BLaER1 (cell line): ENCODE measurements around the gene LMO1.

Source experiments
- H3K27ac ChIP-seq: shearing (Covaris generic); formaldehyde crosslinking; 2 replicates; pipeline ENCODE4 v1.8.1; 2022
- H3K27me3 ChIP-seq: shearing (Covaris generic); formaldehyde crosslinking; 2 replicates; pipeline ENCODE4 v1.8.1; 2022
- H3K36me3 ChIP-seq: shearing (Covaris generic); formaldehyde crosslinking; 2 replicates; pipeline ENCODE4 v1.8.1; 2022
- H3K4me1 ChIP-seq: shearing (Covaris generic); formaldehyde crosslinking; 2 replicates; pipeline ENCODE4 v1.8.1; 2022
- H3K4me2 ChIP-seq: shearing (Covaris generic); formaldehyde crosslinking; 2 replicates; pipeline ENCODE4 v1.8.1; 2022
- H3K4me3 ChIP-seq: shearing (Covaris generic); formaldehyde crosslinking; 2 replicates; pipeline ENCODE4 v1.8.1; 2022
- H3K9ac ChIP-seq: shearing (Covaris generic); formaldehyde crosslinking; 2 replicates; pipeline ENCODE4 v1.8.1; 2022
- H3K9me3 ChIP-seq: shearing (Covaris generic); formaldehyde crosslinking; 2 replicates; pipeline ENCODE4 v1.8.1; 2022
- H4K20me1 ChIP-seq: shearing (Covaris generic); formaldehyde crosslinking; 2 replicates; pipeline ENCODE4 v1.8.1; 2022
- Cebpa-rat ChIP-seq: shearing (Covaris generic); IDR thresholded peaks from 2 replicates; pipeline ENCODE4 v1.8.1; 2022

LMO1 gene

DNA sequence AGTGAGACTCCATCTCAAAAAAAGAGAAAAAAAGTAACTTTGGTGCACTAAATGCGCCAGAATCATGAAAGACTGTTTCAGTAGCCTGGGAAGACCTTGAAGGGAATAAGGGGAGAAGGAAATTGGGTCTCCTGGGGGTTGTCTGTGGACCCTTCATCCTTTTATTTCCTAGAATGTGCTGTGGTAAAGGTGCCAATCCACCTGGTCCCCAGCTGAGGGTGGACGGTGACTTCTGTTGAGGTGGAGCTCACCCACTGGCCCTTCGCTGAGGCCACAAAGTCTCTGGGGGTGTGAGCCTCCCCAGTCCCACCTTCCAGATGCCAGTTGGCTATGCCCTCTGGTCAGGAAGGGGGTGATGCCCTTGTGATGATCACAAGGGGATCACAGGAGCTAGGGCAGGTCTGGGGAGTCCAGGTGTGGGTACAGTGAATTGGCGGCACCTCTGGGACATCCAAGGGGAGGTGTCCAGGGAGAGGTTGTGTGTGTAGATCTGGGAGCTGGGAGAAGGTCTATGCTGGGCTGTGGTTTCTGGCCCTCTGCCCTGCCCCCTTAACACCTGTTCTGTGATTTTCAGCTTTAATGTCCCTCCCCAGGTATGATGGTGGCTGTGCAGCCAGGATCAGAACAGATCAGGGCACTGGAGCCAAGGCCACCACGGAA is 34.2 kb upstream of the LMO1 start:
- Histone ChIP-seq H3K9me3 (peaks cover 3% of the 10 kb centered on the region; the same call in 1 of the 2 replicates), H3K27me3 (no peaks in the 10 kb centered on the region), H3K4me3 (no peak overlapping the region), H3K9ac (no peak overlapping the region), H4K20me1 (no peaks in the 10 kb centered on the region), H3K27ac (no peak overlapping the region), H3K36me3 (no peaks in the 10 kb centered on the region), H3K4me2 (no peak overlapping the region), H3K4me1 (0 out of 2 replicates have a peak, but pooled peaks cover 5% of the 10 kb centered on the region)
- TF ChIP-seq Cebpa-rat: no peak

DNA sequence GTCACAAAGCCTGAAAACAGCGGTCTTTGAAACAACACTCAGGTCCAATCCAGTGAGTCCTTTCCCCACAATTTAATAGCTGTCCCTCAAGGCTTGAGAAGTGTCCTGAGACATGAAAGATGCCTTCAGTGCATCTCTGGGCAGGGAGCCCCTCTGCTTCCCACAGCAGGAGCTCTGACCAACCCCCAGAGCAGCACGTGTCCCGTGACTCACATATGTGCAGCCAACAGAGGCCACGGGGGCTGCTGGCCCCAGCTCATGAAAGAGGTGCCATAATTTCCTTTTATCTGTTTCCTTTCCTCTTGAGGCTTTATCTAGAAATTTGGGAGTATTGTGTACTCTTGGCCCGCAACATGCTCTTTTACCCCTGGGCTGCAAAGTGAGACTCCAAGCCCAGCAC is 33.2 kb upstream of the LMO1 start:
- H3K36me3 ChIP-seq: no peaks in the 10 kb centered on the region
- no peak overlapping the region for H3K27ac ChIP-seq
- no peak overlapping the region for H3K4me2 ChIP-seq
- no peaks in the 10 kb centered on the region for H4K20me1 ChIP-seq
- H3K27me3 ChIP-seq: no peaks in the 10 kb centered on the region
- no peaks in the 10 kb centered on the region for H3K9me3 ChIP-seq
- H3K4me3 ChIP-seq: no peak overlapping the region
- TF ChIP-seq Cebpa-rat: no peak
- H3K9ac ChIP-seq: no peak overlapping the region
- H3K4me1 ChIP-seq: 0 out of 2 replicates have a peak, but pooled peaks cover 5% of the 10 kb centered on the region

DNA sequence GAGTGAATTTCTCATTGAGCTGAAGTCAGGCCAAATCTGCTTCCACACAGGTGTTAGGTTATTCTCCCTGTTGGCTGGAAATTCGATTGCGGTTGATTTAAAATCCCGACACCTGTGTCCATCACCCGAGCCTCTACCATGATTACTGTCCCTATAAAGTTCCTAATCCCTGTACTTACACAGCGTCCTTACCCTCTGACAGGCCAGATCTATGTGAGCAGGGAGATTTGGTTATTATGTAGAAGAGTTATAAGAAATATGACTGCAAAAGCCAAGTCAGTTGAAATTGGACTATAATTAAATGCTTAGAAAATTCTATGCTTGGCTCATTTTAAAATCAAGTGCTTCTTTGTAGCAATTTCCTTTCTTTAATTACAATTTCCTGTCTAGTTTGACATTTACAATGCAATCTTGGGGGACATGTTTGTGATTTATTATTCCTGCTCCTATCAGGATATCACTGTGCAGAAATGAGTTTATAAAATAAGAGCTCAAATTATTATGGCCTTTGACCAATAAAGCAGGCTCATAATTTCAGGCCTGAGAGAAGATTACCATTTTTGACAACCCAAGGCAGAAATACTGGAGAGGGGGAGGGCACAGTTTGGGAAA is 32.5 kb upstream of the LMO1 start:
- H3K27me3 ChIP-seq: no peaks in the 10 kb centered on the region
- no peak overlapping the region for H3K4me2 ChIP-seq
- no peak overlapping the region for H3K9ac ChIP-seq
- TF ChIP-seq Cebpa-rat: no peak
- 0 out of 2 replicates have a peak, but pooled peaks cover 5% of the 10 kb centered on the region for H3K4me1 ChIP-seq
- no peaks in the 10 kb centered on the region for H4K20me1 ChIP-seq
- H3K36me3 ChIP-seq: no peaks in the 10 kb centered on the region
- no peak overlapping the region for H3K4me3 ChIP-seq
- H3K9me3 ChIP-seq: no peaks in the 10 kb centered on the region
- H3K27ac ChIP-seq: no peak overlapping the region

DNA sequence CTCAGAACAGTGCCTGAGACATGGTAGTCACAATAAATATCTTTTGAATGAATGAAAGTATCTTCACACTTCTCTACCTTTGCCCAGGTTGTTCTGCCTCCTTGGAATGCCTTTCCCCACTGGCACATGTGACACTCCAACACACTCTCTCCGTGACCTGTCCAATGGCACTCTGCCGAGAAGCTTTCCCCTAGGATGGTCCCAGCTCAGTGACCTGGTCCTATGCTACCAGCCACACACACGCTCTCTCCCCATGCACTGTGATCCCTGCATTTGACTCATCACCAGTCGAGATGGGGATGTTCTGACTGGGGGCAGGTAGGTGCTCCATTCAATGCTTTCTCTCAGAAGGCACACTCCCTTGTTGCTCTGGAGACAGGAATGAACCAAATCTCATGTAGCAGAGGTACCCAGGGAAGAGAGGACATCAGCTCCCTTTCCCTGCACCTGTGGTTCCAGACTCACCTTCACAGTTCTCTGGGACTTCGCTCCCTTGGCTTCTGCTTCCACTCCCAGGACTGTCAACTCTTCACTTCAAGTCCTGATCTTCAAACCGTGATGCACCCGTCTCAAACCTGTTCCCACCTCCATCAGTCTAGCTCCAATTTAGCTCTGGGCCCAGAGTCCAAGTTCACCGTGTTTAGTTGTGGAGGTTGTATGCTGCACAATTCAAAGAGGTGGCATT is 30.7 kb upstream of the LMO1 start:
- Histone ChIP-seq H3K9me3 (no peaks in the 10 kb centered on the region), H3K9ac (no peak overlapping the region), H4K20me1 (no peaks in the 10 kb centered on the region), H3K27me3 (no peaks in the 10 kb centered on the region), H3K27ac (no peak overlapping the region), H3K4me1 (0 out of 2 replicates have a peak, but pooled peaks cover 2% of the 10 kb centered on the region), H3K4me2 (no peak overlapping the region), H3K4me3 (no peak overlapping the region), H3K36me3 (no peaks in the 10 kb centered on the region)
- no peak for TF ChIP-seq Cebpa-rat

DNA sequence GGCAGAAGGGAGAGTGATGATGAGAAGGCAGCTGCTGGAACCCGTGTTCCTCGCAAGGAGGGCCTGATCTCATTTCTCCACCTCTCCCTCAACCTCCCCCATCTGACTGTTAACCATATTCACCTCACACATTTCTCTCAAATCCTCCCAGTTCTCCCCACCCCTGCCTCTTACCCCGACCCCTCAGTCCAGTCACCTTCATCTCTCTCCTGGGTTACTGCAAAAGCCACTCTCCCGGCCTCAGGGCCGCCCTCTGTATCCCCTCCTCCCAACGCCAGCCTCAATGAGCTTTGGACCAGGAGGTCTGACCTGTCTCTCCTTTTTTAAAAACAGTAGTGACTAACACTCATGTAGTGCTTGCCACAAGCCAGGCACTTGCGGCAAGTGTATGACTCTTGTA is 29.5 kb upstream of the LMO1 start:
- no peak for TF ChIP-seq Cebpa-rat
- no peak overlapping the region for H3K4me3 ChIP-seq
- H3K9ac ChIP-seq: no peak overlapping the region
- H3K4me2 ChIP-seq: no peak overlapping the region
- no peaks in the 10 kb centered on the region for H3K27me3 ChIP-seq
- no peaks in the 10 kb centered on the region for H3K9me3 ChIP-seq
- H3K36me3 ChIP-seq: no peaks in the 10 kb centered on the region
- H3K27ac ChIP-seq: no peak overlapping the region
- no peaks in the 10 kb centered on the region for H4K20me1 ChIP-seq
- no peaks in the 10 kb centered on the region for H3K4me1 ChIP-seq

DNA sequence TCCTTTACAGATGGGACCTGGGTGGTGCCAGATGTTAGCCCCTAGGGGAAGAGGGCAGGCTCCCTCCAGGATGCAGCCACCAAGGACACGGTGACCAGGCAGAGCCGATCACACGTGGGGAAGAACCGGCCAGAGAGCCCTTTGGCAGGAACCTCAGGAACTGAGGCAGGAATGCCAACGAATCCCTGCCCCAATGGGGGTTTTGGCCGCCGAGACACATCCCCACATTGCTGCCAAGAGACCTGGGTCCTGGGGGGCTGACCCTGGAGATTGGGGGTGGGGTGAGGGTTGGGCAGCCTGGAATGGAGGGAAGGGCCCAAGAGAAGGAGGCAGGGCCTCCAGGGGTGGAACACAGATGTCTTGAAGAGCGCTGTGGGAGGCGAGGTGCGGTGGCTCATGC is 28.7 kb upstream of the LMO1 start:
- Histone ChIP-seq H3K4me3 (no peak overlapping the region), H3K27me3 (no peaks in the 10 kb centered on the region), H3K36me3 (no peaks in the 10 kb centered on the region), H4K20me1 (no peaks in the 10 kb centered on the region), H3K9me3 (no peaks in the 10 kb centered on the region), H3K9ac (no peak overlapping the region), H3K4me1 (no peaks in the 10 kb centered on the region), H3K27ac (no peak overlapping the region), H3K4me2 (no peak overlapping the region)
- TF ChIP-seq Cebpa-rat: no peak

DNA sequence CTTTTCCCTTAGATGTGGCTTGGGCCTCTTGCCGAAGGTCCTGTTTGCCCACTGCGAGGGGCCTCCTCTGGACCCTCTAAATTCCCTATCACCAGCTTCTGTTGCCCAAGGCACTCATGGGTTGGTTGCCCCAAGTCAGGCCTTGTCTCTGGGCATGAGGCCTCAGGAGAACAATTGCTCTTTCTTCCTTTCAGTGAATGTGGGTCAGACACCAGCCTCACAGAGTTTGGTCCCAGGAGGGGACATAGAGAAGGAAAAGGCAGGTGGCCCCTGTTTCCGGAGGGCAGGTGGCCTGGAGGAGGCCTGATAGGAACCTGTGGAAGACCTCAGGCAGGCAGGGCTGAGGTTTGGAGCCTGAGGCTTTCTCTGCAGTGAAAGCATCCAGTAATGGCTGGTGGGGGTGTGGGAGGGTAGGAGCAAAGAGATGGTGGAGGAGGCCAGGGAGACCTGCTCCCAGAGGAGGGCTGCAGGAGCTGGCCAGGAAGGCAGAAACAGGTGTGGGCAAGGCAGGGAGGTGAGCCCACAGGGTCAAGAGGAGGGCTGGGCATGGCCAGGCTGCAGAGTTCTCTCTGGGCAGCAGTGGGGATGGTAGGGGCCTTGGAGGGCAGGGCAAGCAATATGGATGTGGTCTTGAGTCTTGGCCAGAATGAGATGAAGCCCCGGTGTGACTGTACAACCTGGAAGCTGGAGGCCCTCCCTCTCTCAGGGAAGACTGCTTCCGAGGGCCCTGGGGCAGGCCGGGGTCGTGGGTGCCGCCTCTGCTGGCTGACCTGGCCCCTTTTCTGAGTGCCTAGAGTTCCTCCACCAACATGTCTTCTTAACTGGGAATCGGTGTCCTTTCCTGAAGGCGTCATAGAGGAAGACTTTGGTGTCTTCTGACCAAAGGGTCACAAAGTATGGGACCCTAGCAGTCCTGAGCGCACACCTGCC is 28.0 kb upstream of the LMO1 start:
- Histone ChIP-seq H3K9ac (no peak overlapping the region), H3K27ac (no peak overlapping the region), H4K20me1 (no peaks in the 10 kb centered on the region), H3K9me3 (no peaks in the 10 kb centered on the region), H3K4me2 (no peak overlapping the region), H3K4me1 (no peaks in the 10 kb centered on the region), H3K27me3 (no peaks in the 10 kb centered on the region), H3K4me3 (no peak overlapping the region), H3K36me3 (no peaks in the 10 kb centered on the region)
- no peak for TF ChIP-seq Cebpa-rat

GRCh38 chr11:8290081-8290810 is 26.6 kb upstream of the LMO1 start:
- Histone ChIP-seq H3K27ac (no peak overlapping the region), H3K4me1 (no peaks in the 10 kb centered on the region), H3K4me3 (no peak overlapping the region), H3K27me3 (no peaks in the 10 kb centered on the region), H3K9me3 (no peaks in the 10 kb centered on the region), H3K36me3 (no peaks in the 10 kb centered on the region), H3K9ac (no peak overlapping the region), H4K20me1 (no peaks in the 10 kb centered on the region), H3K4me2 (no peak overlapping the region)
- TF ChIP-seq Cebpa-rat: no peak

DNA sequence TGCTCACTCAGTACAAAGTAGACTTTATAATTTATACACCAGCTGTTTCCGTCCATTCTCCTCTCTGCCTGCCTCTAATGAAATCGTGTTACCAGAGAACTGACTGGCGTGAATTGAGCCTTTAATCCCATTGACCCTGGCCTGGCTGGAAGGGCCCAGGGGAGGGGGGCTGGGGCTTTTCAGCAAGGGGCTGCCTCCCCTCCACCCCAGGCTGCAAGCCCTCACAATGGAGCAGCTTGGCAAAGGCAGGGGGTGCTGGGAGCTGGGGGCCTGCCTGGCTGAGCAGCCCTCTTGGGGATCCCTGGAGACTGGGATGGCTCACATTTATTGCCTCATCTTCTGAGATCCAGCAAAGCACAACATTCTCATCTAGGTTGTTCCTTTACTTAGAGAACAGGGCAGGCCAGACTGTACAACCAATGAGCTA is 25.8 kb upstream of the LMO1 start:
- no peak overlapping the region for H3K4me2 ChIP-seq
- H3K36me3 ChIP-seq: no peaks in the 10 kb centered on the region
- H3K27me3 ChIP-seq: no peaks in the 10 kb centered on the region
- H3K4me1 ChIP-seq: no peaks in the 10 kb centered on the region
- H4K20me1 ChIP-seq: no peaks in the 10 kb centered on the region
- H3K4me3 ChIP-seq: no peak overlapping the region
- H3K9me3 ChIP-seq: no peaks in the 10 kb centered on the region
- no peak overlapping the region for H3K27ac ChIP-seq
- no peak overlapping the region for H3K9ac ChIP-seq
- no peak for TF ChIP-seq Cebpa-rat
